SIG-M5 treated with dmso at 0.1 percent for 504 hours (cell line): ENCODE measurements around the gene GMEB1.
"Not testable (repeated sequence)": the region's sequence is repeated elsewhere in the genome, so short reads cannot be mapped to it uniquely, and the experiment has no call there.

ENCODE experiments used
- DNase-seq: peaks from one replicate; lab custom pipeline; 2025; ENCODE audit not compliant: unreplicated experiment; lab: John Stamatoyannopoulos, UW

The GMEB1 gene, protein sequence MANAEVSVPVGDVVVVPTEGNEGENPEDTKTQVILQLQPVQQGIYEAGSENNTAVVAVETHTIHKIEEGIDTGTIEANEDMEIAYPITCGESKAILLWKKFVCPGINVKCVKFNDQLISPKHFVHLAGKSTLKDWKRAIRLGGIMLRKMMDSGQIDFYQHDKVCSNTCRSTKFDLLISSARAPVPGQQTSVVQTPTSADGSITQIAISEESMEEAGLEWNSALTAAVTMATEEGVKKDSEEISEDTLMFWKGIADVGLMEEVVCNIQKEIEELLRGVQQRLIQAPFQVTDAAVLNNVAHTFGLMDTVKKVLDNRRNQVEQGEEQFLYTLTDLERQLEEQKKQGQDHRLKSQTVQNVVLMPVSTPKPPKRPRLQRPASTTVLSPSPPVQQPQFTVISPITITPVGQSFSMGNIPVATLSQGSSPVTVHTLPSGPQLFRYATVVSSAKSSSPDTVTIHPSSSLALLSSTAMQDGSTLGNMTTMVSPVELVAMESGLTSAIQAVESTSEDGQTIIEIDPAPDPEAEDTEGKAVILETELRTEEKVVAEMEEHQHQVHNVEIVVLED

DNA sequence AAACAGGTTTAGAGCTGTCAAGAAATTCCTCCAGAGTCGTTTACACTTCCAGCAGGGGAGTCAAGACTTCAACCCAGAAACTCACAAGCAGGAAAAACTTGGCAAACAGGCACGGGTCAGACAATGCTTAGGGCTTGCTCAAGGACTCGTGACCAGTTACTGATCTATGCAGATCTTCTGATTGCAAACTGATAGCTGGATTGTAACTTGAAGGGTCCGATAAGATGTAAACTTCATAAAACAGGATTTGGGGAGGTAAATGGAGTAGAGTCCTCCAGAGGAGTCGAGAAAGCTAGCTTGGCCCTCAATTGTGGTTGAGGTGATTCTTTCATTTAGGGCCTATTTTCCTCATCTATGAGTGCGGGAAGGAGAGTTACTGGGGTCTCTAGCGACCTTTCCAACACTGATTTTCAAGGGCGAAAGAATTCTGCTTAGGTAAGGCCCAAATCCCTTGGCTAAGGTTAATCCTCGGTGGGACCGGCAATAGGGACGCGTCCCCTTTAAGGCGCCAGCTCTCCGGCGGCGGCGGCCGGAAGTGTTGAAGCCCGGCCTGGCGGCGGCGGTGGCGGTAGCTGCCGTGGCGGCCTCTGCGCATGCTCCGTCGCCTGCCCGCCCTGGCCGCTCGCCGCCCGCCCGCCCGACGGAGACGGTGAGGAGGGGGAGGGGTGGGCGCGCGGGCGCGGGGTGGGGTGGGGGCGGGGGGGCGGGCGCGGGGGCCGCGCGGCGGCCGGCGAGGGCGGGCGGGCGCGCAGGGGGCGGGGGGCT, at the start of gene GMEB1:
GMEB1 (plus strand) TSS at position 594 of the 765 bp plus-strand sequence. CDS start 14,829 bp downstream, outside the sequence.
- DNase-seq: peak; percentile 79

DNA sequence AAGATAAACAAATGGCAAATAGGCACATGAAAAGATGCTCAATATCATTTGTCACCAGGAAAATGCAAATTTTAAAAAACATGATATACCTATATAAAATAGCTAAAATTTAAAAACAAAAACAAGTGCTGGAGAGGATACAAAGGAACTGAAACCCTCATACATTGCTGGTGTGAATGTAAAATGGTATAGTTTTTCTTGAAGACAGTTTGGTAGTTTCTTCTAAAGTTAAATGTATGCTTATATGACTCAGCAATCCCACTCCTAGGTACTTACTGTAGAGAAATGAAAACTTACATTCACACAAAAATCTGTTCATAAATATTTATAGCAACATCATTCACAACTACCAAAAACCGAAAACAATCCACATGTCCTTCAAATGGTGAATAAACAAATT, 36.9 kb upstream of the GMEB1 start:
- DNase-seq: no peak

DNA sequence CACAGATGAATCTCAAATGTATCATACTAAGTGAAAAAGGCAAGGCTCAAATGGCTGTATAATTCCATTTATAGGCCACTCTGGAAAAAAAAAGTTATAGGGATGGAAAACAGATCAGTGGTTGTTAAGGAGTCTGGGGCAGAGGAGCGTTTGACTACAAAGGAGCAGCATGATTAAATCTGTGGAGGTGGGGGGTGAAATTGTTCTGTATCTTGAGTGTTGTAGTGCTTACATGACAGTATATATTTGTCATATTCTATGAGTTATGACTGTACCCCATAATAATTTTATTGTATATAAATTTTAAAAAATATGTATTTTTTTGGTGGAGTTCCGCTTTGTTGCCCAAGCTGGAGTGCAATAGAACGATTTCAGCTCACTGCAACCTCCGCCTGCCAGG, 36.0 kb upstream of the GMEB1 start:
- DNase-seq: no peak

DNA sequence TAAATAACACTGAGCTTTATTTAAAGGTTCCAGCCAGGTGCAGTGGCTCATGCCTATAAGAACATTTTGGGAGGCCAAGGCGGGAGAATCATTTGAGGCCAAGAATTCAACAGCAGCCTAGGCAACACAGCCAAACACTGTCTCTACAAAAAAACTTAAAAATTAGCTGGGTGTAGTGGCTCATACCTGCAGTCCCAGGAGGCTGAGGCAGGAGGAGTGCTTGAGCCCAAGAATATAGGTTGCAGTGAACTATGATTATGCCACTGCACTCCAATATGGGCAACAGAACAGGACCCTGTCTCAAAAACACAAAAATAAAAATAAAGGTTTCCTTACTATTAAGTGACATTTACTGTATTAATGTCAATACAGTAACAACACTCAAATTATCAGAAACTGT, 27.8 kb upstream of the GMEB1 start:
- peak; percentile 52 for DNase-seq

DNA sequence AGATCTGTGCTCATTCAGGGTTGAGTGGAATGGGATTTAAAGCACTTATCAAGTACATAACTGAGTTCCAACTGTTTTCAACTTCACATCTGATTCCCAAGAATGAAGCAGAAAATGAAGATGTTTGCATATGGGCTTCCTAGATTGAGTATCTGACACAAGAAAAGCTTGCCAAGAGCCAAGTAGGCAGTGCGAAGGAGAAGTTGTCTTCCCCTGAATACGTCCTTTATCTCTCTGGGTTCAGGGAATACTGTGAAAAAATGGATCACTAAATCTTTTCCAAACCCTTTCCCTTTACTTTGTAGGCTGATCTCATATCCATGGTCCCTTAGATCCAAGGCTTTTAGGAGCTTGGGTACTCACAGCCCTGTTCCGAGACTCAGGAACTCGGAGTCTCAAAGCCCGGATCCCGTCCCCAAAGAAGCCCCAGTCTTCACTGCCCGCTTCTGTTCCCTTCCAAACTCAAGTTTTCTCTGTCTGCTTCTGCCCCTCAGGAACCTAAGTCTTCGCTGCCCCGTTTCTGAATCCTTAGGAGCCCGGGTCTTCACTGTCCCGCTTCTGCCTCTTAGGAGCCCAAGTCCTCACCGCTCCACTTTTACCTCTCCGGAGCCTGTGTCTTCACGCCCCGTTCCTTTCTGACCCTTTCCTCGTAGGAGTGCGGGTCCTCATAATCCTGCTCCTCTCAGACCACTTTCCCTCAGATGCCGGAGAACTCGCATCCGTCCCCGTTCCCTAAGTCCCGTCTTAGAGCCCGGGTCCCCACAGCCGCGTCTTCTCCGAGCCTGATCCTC, 26.3 kb upstream of the GMEB1 start:
- DNase-seq: no peak

DNA sequence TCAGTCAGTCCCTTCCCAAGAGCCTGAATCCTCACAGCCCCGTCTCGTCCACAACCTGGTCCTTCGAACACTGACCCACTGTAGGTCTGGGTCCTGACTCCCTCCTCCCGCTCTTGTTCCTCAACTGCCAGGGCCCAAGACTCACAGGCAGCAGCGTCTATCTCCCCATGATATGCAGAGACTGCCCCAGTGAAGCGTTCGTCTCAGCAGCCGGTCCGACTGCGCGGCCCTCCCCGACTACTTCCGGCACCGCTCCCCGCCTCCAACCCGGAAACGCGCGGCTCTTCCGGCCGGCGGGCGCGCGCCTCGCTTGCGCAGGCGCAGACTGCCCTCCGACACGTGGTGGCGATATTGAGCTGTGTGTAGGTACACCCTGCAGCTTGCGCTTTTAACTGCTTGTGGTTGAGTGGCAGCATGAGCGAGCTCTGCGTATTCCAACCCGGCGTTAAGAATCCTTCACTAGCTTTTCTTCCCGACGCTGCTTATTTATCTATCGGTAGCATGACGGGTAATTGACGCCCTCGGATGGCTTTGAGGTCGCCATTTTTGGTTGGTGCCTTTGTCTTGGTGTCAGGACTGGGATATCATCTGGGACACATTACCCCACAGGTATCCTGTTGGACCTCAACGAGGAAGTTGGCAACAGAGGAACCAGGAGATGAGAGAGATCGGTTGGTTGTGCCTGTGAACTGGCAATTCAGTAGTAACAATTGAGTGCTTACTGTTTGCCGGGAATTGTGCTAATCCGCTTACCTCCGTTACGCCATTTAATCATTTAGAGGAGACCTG, 25.5 kb upstream of the GMEB1 start, which contains the start of gene TAF12:
TAF12 (minus strand) TSS at position 221 of the 789 bp plus-strand sequence. CDS start 20,986 bp downstream, outside the sequence.
- peak; percentile 90 for DNase-seq

DNA sequence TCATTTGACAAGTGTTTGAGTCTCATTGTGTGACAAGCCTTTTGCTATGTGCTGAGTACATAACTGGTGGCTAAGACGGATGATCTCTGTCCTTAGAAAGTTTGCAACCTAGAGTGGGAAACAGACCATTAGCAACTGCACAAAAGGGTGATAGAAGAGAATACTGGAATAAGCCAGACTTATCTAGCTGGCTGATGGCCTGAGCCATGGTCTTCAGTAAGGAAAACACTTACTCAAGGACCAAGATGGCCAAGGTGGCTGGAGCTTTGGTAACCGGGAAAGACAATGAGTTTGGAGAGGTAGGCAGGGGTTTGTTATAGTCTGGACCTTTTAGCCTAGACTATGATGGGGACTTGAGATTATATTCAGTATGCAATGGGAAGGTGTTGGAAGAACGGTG, 24.1 kb upstream of the GMEB1 start:
- no peak for DNase-seq

DNA sequence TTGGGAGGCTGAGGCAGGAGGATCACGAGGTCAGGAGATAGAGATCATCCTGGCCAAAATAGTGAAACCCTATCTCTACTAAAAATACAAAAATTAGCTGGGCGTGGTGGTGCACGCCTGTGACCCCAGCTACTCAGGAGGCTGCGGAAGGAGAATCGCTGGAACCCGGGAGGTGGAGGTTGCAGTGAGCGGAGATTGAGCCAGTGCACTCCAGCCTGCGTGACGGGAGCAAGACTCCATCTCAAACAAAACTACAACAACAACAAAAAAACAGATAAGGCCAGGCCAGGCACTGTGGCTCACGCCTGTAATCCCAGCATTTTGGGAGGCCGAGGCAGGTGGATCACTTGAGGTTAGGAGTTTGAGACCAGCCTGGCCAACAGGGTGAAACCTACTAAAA, 23.2 kb upstream of the GMEB1 start:
- not testable (repeated sequence) for DNase-seq

DNA sequence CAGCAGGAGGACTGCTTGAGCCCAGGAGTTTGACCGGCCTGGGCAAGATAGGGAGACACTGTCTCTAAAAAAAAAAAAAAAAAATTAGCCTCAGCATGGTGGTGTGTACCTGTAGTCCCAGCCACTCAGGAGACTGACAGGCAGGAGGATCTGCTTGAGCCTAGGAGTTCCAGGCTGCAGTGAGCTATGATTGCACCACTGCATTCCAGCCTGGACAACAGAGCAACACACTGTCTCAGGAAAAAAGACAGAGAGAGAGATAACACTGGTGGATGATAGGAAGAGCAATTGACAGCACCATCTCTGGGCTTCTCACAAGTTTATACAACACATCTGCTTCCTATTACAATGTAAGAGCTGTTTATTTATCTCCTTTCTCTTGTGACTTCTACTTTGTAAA, 22.5 kb upstream of the GMEB1 start:
- DNase-seq: no peak

DNA sequence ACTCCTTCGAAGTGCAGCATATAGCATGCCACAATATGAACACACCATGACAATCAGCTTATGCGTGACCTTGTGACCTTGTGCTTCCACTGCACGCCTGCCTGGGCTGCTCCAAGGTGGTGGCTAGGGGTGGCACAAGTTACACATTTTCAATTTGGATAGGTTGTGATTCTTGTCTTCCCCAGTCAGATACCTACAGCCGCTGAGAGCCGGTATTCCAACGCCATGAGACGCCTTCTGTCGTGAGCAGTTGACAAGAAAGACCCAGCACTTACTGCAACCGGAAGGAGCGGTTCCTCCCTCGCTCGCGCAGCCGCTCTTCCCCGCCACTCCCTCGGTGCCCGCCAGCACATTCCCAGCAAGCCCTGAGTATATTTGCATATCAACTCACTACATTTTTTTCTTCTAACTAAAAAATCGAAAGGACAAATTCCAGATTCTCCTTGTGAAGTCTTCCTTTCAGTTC, 20.5 kb upstream of the GMEB1 start:
- DNase-seq: peak; percentile 93

DNA sequence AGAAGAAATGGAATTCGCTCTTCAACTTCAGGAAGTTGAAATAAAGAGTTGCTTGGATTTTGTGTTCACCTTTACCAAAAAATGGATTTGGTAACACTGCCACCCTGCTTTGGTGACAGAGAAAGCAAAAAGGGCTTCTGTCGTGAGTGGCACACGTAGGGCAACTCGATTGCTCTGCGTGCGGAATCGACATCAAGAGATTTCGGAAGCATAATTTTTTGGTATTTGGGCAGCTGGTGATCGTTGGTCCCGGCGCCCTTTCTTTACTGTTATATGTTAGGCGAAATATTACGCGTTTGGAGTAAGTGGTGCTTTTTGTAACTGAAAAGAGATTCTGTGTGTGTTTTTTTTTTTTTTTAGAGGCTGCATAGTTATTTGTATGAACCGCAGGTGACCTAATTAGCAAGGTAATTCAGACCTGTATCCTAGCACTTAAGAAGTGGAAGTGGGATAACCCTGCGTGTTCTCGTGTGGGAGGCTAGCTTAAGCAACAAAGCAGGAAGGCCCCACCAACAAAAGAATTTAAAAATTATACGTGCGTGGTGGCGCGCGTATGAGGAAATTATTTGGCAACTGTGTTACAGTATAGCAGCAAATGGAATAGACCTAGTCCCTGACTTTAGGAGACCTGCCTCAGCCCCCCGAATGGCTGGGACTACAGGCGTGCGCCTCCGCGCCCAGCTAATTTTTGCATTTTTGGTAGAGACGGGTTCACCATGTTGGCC, 19.9 kb upstream of the GMEB1 start, which contains the start of gene RNU11:
RNU11 (plus strand) TSS at position 127 of the 725 bp plus-strand sequence.
- DNase-seq: peak; percentile 96

DNA sequence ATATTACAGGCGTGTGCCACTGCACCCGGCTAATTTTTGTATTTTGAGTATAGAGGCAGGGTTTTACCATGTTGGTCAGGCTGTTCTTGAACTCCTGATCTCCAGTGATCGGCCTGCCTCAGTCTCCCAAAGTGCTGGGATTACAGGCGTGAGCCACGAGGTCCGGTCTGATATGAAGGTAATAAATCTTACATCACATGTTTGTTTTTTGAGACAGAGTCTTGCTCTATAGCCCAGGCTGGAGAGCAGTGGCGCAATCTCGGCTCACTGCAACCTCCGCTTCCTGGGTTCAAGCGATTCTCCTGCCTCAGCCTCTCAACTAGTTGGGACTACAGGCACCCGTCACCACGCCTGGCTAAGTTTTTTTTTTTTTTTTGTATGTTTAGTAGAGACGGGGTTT, 15.5 kb upstream of the GMEB1 start:
- DNase-seq: not testable (repeated sequence)

DNA sequence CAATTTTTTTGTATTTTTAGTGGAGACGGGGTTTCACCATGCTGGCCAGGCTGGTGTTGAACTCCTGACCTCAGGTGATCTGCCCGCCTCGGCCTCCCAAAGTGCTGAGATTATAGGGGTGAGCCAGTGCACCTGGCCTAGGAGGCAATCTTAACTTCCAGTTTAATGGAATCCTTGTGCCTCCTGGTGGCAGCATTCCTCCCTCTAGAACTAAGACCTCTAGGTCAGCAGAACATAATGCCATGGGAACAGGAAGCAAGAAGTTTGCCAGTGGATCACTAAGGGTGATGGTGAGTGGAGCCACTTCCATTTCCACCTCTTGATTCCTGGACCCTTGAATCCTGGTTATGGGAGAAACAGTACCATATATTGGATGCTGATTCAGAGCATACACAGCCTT, 14.7 kb upstream of the GMEB1 start:
- DNase-seq: not testable (repeated sequence)

DNA sequence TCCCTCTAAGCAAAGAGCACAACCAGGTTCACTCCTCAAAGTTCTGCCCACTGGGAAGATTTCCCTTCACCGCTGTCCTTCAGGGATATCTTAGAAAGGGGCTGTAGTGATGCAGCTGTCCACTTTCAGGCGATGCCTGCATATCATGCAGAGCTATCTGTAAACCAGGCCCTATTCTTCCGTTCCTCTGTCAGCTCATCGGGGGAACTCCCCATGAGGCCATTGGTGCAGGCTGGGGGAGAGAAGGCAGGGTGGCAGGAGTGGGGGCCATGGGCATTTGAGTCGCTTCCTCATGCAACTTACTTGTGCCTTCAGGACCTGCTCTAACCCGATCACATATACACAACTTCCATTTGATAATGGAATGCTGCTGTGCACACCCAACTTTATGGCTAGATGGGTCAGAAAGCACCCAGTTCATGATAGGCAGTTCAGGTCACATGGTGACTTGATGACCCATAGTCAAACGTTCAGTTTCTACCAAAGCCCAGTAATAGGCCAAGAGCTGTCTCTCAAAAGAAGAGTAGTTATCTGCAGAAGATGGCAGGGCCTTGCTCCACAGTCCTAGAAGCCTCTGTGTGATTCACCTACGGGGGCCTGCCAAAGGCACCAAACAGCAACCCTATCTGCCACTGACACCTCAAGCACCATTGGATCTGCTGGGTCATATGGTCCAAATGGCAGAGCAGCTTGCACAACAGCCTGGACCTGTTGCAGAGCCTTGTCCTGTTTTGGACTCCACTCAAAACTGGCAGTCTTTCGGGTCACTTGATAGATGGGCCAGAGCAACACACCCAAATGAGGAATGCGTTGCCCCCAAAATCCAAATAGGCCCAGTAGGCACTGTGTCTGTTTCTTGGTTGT, 12.9 kb upstream of the GMEB1 start:
- not testable (repeated sequence) for DNase-seq

DNA sequence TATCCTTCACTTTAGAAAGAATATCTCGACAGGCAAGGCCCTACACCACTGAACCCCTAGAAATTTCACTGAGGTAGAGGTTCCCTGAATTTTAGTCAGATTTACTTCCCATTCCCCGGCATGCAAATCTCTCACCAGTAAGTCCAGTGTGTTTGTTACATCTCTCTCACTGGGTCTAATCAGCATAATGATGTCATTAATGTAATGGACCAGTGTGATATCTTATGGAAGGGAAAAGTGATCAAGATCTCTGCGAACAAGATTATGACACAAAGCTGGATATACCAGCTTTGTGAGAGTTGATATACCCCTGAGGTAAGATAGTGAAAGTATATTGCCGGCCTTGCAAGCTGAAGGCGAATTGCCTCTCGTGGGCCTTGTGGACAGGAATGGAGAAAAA, 12.2 kb upstream of the GMEB1 start:
- DNase-seq: no peak

DNA sequence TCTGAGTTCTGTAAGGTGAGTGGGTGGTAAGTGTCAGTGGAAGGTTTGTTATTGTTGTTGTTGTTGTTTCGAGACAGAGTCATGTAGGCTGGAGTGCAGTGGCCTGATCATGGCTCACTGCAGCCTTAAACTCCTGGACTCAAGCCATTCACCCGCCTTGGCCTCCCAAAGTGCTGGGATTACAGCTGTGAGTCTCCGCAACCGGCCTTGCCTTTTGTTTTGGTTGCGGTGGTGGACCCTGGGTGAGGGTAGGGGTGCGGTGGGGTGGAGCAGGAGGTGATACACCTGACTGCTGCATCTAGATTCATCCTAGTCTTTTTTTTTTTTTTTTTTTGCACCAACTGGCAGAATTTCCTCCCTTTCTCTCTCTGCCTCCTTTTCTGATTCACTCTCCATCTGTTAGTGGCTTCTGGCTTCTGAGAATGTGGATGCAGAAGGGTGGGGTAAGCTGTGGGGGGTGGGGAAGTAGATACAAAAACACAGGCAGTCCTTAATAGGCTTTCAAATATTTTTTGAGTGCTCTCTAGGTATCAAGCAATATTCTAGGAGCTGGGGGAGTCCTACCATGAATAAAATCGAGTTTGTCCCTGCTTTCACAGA, 4.6 kb upstream of the GMEB1 start:
- no peak for DNase-seq

DNA sequence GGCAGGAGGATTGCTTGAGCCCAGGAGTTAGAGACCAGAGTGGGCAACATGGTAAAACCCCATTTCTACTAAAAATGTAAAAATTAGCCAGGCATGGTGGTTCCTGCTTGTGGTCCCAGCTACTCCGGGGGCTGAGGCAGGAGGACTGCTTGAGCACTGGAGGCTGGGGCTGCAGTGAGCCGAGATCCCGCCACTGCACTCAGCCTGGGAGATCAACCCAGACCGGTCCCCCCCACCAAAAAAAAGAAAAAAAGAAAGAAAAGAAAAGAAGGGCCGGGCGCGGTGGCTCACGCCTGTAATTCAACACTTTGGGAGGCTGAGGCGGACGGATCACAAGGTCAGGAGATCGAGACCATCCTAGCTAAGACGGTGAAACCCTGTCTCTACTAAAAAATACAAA, 1.8 kb upstream of the GMEB1 start:
- no peak for DNase-seq
